HepG2 (cell line): Measurements from ENCODE around the gene CAMK1D.

ENCODE experiments used
- POLR2A ChIP-seq, 2 experiments: IDR thresholded peaks; 2 replicates each; pipeline ENCODE4 v1.6.1; 2011; ENCODE audit warnings: low read depth in 2 of 2, low read length in 2 of 2, mild to moderate bottlenecking in 1 of 2, moderate library complexity in 1 of 2; ENCODE audit not compliant: insufficient read depth in 1 of 2
- TAF1 ChIP-seq: sonication (generic); formaldehyde crosslinking; IDR thresholded peaks from 2 replicates; pipeline ENCODE4 v1.4.0; 2020; ENCODE audit warnings: missing genetic modification reagents
- TF ChIP-seq, protein P1 (sequence below): sonication (generic); formaldehyde crosslinking; IDR thresholded peaks from 2 replicates; pipeline ENCODE4 v1.5.0; 2020; ENCODE audit warnings: mild to moderate bottlenecking, missing genetic modification reagents, moderate library complexity

DNA sequence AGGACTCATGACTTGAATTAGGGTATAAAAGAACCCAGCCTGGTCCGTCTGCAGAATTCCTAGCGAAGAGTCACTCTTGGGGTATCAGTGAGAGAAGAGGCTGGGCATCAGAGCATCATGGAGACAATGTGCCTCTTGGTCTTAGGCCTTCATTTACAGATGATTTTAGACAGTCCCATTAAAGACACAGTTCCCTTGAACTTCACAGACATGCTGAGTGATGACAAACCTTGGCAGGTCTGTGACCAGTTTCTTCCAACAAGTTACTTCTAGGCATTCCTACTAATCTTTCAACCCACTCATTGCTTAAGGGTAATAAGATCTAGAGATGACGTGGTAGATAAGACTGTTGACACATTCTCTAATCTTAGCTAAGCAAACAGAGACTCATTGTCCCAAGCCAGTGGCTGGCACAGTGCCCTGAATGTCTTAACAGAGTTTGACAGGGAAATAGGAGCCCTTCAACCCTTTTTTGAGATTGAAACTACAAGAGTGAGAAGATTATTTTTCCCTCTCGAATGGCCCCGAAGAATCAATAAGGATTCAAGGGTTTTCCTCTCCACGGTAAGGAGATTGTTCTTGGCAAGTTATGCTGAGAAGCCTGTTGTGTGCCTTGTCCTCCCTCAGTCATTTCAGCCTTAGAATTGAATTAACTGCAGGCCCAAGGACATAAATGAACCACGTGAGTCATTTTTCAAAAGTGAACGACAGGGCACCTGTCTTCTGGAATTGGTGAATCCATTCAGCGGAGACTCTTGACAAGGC, 371.1 kb downstream of the CAMK1D start:
- TF ChIP-seq, protein P1, sequence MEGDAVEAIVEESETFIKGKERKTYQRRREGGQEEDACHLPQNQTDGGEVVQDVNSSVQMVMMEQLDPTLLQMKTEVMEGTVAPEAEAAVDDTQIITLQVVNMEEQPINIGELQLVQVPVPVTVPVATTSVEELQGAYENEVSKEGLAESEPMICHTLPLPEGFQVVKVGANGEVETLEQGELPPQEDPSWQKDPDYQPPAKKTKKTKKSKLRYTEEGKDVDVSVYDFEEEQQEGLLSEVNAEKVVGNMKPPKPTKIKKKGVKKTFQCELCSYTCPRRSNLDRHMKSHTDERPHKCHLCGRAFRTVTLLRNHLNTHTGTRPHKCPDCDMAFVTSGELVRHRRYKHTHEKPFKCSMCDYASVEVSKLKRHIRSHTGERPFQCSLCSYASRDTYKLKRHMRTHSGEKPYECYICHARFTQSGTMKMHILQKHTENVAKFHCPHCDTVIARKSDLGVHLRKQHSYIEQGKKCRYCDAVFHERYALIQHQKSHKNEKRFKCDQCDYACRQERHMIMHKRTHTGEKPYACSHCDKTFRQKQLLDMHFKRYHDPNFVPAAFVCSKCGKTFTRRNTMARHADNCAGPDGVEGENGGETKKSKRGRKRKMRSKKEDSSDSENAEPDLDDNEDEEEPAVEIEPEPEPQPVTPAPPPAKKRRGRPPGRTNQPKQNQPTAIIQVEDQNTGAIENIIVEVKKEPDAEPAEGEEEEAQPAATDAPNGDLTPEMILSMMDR (CRISPR knock-in tag), result no peak
- TF ChIP-seq POLR2A (IDR thresholded peaks at IDR 0.05; ENCODE audit: insufficient read depth in 1 of 2, low read depth in 2 of 2, low read length in 2 of 2), result no peak
- no peak for TF ChIP-seq TAF1 (CRISPR knock-in tag)
